Esophagus (tissue), 2 donors: ENCODE data around the gene DGKZ. TPM values are rescaled to one million over a fixed set of nuclear protein-coding genes. Genes with fewer than 3 reads are reported as not detected.
A peak's percentile ranks its signal among the peaks of the same experiment; 100 is the strongest.

Experiments
- H3K27ac ChIP-seq, 2 donors: one replicate each; pipeline ENCODE4 v1.5.1; 2013; ENCODE audit warnings: low read depth in 2 of 2, mild to moderate bottlenecking in 2 of 2, inconsistent platforms in 1 of 2, low read length in 1 of 2, moderate library complexity in 1 of 2
- H3K27me3 ChIP-seq, 2 donors: one replicate each; pipeline ENCODE4 v1.6.1; 2013; ENCODE audit warnings: low read length in 2 of 2, control low read depth in 1 of 2, mild to moderate bottlenecking in 1 of 2; ENCODE audit not compliant: insufficient read depth in 2 of 2, control insufficient read depth in 1 of 2
- H3K36me3 ChIP-seq, 2 donors: one replicate each; pipeline ENCODE4 v1.6.1; 2013; ENCODE audit warnings: low read length in 1 of 2; ENCODE audit not compliant: control insufficient read depth in 2 of 2, insufficient read depth in 2 of 2
- H3K4me1 ChIP-seq, 2 donors: one replicate each; pipeline ENCODE4 v1.6.1; 2013; ENCODE audit warnings: low read length in 1 of 2; ENCODE audit not compliant: control insufficient read depth in 2 of 2, insufficient read depth in 2 of 2
- H3K4me3 ChIP-seq, 2 donors: one replicate each; pipeline ENCODE4 v1.5.1; 2013; ENCODE audit warnings: low read length in 2 of 2, mild to moderate bottlenecking in 2 of 2, low read depth in 1 of 2, moderate library complexity in 1 of 2
- H3K9me3 ChIP-seq, 2 donors: one replicate each; pipeline ENCODE4 v1.6.1; 2013; ENCODE audit warnings: mild to moderate bottlenecking in 2 of 2, low read depth in 1 of 2, low read length in 1 of 2, moderate library complexity in 1 of 2; ENCODE audit not compliant: control insufficient read depth in 2 of 2, insufficient read depth in 1 of 2
- WGBS, 2 donors: extraction: QIAGEN DNeasy Blood & Tissue Kit; methylation state at CpG; one replicate each; pipeline ENCODE4 v1.1.7; 2013; 5-methylcytosine and 5-hydroxymethylcytosine counted together
- polyA plus RNA-seq, 2 donors: library from polyadenylated mRNA; stranded (reverse); fragments of 200-250 nt; gene quantifications; one replicate each; pipeline ENCODE4 v1.2.3, GENCODE V29; 2013
- donor health status: healthy with polysubstance abuse.
- donor health status: Bipolar disorder and iron deficiency.

Gene DGKZ
- polyA plus RNA-seq, 2 donors, result 27.3 to 36.6 TPM

- Histone ChIP-seq H3K4me1 (peaks cover 3 to 17% of the 10 kb centered on the region in 2 donors), H3K27ac (no peak overlapping the region), H3K9me3 (no peaks in the 10 kb centered on the region), H3K27me3 (peaks cover 0 to 8% of the 10 kb centered on the region in 2 donors), H3K36me3 (no peaks in the 10 kb centered on the region), H3K4me3 (no peak overlapping the region)
- 95 to 98% methylated on average over 3 of the region's 3 CpGs for WGBS, 2 donors
These were observed 13.1 kb upstream of the DGKZ start for GRCh38 chr11:46334211-46334610.

- no peaks in the 10 kb centered on the region for H3K9me3 ChIP-seq
- no peak overlapping the region for H3K27ac ChIP-seq
- WGBS, 2 donors, result 93 to 98% methylated on average over 6 of the region's 6 CpGs
- peaks cover 3 to 20% of the 10 kb centered on the region in 2 donors for H3K4me1 ChIP-seq
- no peak overlapping the region for H3K4me3 ChIP-seq
- peaks cover 0 to 8% of the 10 kb centered on the region in 2 donors for H3K27me3 ChIP-seq
- no peaks in the 10 kb centered on the region for H3K36me3 ChIP-seq
These were observed 12.0 kb upstream of the DGKZ start for GRCh38 chr11:46335271-46335670.

- no peaks in the 10 kb centered on the region for H3K36me3 ChIP-seq
- no peak overlapping the region for H3K27ac ChIP-seq
- peaks cover 3 to 20% of the 10 kb centered on the region in 2 donors for H3K4me1 ChIP-seq
- no peaks in the 10 kb centered on the region for H3K9me3 ChIP-seq
- no peak overlapping the region for H3K4me3 ChIP-seq
- H3K27me3 ChIP-seq, result peaks cover 0 to 6% of the 10 kb centered on the region in 2 donors
- 90 to 91% methylated on average over 11 of the region's 11 CpGs for WGBS, 2 donors
These were observed 11.2 kb upstream of the DGKZ start for GRCh38 chr11:46335890-46336562.

GRCh38 chr11:46336563-46337180, 10.6 kb upstream of the DGKZ start:
- 89 to 90% methylated on average over 12 of the region's 12 CpGs for WGBS, 2 donors
- Histone ChIP-seq H3K36me3 (no peaks in the 10 kb centered on the region), H3K4me1 (peaks cover 3 to 20% of the 10 kb centered on the region in 2 donors), H3K27me3 (peaks cover 0 to 6% of the 10 kb centered on the region in 2 donors), H3K9me3 (no peaks in the 10 kb centered on the region), H3K27ac (no peak overlapping the region), H3K4me3 (no peak overlapping the region)

- Histone ChIP-seq H3K27me3 (no peaks in the 10 kb centered on the region), H3K9me3 (no peaks in the 10 kb centered on the region), H3K4me3 (no peak overlapping the region), H3K27ac (no peak overlapping the region), H3K36me3 (no peaks in the 10 kb centered on the region), H3K4me1 (peaks cover 0 to 16% of the 10 kb centered on the region in 2 donors)
- 87% methylated on average over 13 of the region's 13 CpGs for WGBS, 2 donors
These were observed 9.5 kb upstream of the DGKZ start for GRCh38 chr11:46337626-46338345.

- H3K4me3 ChIP-seq, result peak overlapping the region in 1 of 2 donors; percentile 9
- WGBS, 2 donors, result 36 to 38% methylated on average over 9 of the region's 9 CpGs
- no peaks in the 10 kb centered on the region for H3K36me3 ChIP-seq
- H3K27ac ChIP-seq, result peak overlapping the region; percentile 42 to 78
- H3K9me3 ChIP-seq, result no peaks in the 10 kb centered on the region
- peaks cover 0 to 7% of the 10 kb centered on the region in 2 donors for H3K4me1 ChIP-seq
- no peaks in the 10 kb centered on the region for H3K27me3 ChIP-seq
These were observed 8.7 kb upstream of the DGKZ start for GRCh38 chr11:46338636-46338987.

GRCh38 chr11:46338988-46339666, 8.1 kb upstream of the DGKZ start:
- H3K9me3 ChIP-seq, result no peaks in the 10 kb centered on the region
- H3K4me3 ChIP-seq, result peak overlapping the region in 1 of 2 donors; percentile 9

GRCh38 chr11:46339816-46340215, 7.4 kb upstream of the DGKZ start:
- no peaks in the 10 kb centered on the region for H3K9me3 ChIP-seq
- no peaks in the 10 kb centered on the region for H3K36me3 ChIP-seq
- no peaks in the 10 kb centered on the region for H3K27me3 ChIP-seq
- H3K4me1 ChIP-seq, result peaks cover 0 to 6% of the 10 kb centered on the region in 2 donors
- WGBS, 2 donors, result 76 to 83% methylated on average over 2 of the region's 2 CpGs
- H3K4me3 ChIP-seq, result no peak overlapping the region
- H3K27ac ChIP-seq, result peak overlapping the region in 1 of 2 donors; percentile 14

More at GRCh38 chr11:46338988-46339666, 8.1 kb upstream of the DGKZ start:
- Histone ChIP-seq H3K36me3 (no peaks in the 10 kb centered on the region), H3K4me1 (peaks cover 0 to 6% of the 10 kb centered on the region in 2 donors), H3K27ac (peak overlapping the region; percentile 42 to 78), H3K27me3 (no peaks in the 10 kb centered on the region)
- WGBS, 2 donors, result 27 to 28% methylated on average over 16 of the region's 16 CpGs

- 93 to 95% methylated on average over 3 of the region's 3 CpGs for WGBS, 2 donors
- H3K9me3 ChIP-seq, result no peaks in the 10 kb centered on the region
- H3K27me3 ChIP-seq, result no peaks in the 10 kb centered on the region
- peaks cover 2 to 12% of the 10 kb centered on the region in 2 donors for H3K4me1 ChIP-seq
- no peak overlapping the region for H3K27ac ChIP-seq
- H3K36me3 ChIP-seq, result no peaks in the 10 kb centered on the region
- no peak overlapping the region for H3K4me3 ChIP-seq
These were observed 5.8 kb upstream of the DGKZ start for GRCh38 chr11:46341454-46341853.
